Stromal cell of bone marrow (primary cell): ENCODE results near the gene PDZD2.
A peak's percentile ranks its signal among the peaks of the same experiment; 100 is the strongest.

Experiments used
- DNase-seq: peaks from one replicate; pipeline ENCODE4 v3.0.0-alpha.2; 2012; ENCODE audit warnings: low read depth

The PDZD2 gene

GRCh38 chr5:31824869-31825517 lies 186.1 kb downstream of the PDZD2 start:
- no peak for DNase-seq

GRCh38 chr5:31825518-31826068 lies 186.7 kb downstream of the PDZD2 start:
- peak; percentile 36 for DNase-seq

DNA sequence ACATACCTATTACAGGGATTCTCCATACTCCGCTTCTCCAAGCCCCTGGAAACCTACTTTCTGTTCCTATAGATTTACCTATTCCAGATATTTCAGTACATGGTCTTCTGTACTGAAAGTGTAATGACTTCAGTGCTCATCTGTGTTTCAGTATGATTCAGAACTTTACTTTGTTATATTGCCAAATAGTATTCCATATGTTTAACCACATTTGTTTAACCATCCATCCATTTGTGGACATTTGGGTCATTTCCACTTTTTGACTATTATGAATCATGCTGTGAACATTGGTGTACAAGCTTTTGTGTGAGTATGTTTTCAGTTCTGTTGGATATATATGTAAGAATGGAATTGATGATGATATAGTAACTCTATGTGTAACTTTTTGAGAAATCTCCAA lies 188.9 kb downstream of the PDZD2 start:
- DNase-seq = no peak

DNA sequence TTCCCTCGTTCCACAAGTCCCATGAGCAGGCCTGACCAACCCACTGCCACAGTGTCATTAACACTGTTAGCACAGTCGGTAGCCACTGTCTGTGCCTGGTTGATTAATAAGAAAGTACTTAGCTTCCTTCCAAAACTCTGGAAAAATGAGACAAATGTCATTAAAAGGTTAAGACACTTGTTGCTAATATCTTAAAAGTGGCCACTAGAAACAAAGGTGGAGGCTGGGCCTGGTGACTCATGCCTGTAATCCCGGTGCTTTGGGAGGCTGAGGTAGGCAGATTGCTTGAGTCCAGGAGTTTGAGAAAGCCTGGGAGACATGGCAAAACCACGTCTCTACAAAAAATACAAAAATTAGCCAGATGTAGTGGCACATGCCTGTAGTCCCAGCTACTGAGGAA lies 194.0 kb downstream of the PDZD2 start:
- no peak for DNase-seq

DNA sequence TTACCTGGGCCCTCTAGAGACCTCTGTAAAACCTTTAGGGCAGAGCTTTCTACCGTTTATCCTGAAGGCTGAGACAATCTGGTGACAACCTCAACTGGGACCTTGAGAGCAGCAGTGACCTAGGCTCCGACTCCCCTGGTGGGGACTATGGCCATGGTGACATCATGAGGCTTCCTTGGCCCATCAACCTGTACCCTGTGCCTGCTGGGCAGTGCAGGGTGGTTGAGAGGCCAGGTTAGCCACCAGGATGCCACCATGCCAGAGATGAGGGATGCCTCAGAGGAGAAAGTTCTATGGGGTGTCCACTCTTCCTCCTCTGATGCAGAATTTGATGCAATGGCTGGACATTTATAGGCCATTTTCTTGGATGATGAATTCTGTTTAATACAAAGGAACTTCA lies 194.8 kb downstream of the PDZD2 start:
- DNase-seq = no peak

- DNase-seq = no peak
Observed at GRCh38 chr5:31844622-31845345, 205.9 kb downstream of the PDZD2 start.

DNA sequence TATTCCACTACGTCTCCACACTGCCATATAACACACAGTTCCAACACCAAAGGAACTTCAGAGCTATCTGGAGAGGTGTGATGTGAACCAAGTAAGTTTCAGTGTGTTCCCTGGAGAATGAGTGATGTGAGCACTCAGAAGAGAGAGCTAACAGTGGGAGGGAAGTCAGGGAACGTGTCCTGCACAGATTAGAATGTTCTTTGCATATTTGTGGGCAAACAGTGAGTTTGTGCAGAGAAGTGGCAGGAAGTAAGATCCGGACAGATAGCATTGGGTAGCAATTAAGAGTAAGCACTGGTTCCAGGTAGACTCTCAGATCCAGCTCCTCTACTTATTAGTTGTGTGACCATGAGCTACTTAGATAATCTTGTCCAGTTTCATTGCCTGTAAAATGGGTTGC lies 206.4 kb downstream of the PDZD2 start:
- DNase-seq = no peak

DNA sequence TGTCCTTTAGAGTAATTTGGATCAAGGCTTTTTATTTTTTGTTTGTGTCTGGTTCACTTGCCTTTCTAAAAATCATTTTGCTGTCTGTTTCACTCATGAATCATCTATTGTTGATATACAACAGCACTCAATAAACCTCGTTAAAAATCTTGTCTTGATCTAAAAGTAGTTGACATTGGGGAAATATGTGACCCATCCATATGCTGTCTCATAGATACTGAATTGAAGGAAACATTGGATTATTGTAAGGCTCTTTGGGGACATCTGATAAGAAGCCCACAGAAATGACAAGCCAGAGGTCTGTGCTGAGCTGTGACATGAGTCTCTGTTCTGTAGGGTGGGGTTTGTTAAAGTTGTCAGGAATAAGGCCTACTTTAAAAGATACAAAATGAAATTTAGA lies 208.0 kb downstream of the PDZD2 start:
- DNase-seq = no peak

GRCh38 chr5:31847354-31847753 lies 208.4 kb downstream of the PDZD2 start:
- no peak for DNase-seq

DNA sequence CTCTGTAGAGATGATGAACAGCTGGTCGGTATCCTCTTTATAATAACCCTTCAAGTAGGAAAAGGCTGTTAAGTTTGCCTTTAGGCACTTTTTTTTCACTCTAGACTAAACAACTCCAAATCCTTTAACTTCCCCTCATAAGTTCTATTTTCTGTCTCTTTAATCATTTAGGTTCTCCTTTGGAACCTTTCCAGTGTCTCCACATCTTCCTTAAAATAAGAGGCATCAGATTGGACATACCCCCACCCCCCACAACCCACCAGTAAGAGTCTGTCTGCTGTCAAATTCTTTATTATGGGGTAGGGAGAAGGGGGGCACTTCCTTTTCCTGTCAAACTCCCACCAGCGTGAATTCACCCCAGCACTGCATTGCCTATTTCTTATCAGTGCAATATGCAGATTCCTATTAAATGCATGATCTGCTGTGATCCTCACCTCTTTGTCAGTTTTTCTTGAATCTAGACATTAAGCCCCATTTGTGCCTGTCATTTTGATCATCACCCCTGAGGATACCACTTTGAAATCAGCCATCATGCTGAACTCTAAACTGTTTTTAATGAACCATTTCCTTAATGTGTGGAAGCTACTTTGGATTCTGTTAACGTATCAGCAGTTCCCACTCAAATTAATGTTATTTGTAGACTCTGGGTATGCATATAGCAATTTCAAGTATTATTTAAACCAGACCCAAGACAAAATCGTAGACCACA lies 212.2 kb downstream of the PDZD2 start:
- DNase-seq = no peak

DNA sequence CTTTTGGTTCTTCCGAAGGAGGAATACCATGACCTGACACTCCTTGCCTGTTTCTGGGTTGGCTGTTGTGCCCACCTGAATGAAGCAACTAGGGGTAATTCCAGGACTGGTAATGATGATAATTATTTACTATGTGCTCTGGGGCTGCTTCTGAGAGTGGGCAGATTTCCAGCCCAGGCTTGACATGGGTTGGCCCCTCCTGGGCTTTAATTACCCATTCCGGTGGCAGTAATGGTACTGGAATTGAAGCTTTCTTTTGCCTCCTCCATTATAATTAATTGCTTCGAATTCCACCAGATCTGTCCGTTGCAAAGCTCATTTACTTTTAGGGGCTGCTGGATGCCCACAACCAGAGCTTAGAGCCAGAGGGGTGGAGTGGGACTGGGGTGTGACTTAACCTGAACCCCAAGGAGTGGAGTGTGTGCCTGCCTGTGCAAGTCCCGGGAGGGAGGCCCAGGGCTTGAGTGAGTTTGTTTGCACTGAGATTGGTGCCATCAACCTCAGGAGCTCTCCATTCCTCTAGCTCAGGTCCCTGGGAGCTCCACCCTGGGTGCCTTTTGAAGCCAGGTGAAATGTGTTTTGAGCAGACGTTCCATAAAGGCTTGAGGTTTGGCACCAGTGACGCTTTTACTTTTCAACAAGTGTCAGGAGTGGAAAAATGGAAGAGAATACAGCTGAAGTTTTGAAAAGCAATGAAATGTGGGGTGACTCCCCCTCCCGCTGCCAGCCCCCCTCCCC lies 214.6 kb downstream of the PDZD2 start:
- DNase-seq = no peak

GRCh38 chr5:31854181-31855133 lies 215.5 kb downstream of the PDZD2 start:
- DNase-seq = no peak

DNA sequence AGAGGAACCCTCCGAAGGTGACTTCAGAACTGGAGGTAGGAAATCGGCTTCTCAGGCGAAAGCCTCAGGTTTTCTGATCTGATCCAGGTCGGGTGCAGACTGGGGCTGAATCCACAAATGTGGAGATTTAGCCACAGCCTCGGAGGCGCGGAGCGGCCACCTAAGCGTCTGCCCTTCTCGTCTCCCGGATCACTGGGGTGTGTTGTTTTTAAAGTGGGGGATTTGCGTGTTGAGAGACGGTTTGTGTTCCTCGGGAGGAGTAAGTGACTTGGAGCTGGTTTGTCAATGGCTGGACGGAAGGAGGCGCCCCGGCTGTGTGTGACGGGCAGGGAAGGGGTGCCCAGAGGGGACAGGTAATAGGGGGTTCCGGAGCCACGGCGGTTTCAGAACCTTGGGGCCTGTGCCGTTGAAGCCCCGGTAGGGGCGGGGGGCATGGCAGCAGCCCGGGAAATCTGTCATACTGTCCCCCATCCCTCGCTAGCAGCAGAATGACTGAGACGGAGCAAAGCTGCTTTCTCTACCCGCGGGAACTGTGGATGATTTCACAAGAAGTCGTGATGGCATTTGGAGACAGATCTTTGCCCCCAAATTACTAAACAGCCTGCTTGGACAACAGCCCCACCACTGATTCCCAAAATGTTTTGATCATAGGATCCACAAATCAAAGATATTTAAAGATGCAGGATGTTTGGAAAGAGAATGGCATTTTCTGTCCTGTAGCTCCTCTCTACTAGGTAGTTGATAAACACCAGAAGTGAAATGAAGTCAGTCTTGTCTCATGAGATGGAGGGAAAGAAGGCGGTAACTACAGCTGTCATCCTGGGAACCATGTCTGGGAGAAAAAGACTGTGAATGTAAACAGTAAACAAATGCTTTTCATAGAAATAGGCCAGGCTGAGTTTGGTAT lies 216.5 kb downstream of the PDZD2 start:
- no peak for DNase-seq

- no peak for DNase-seq
Observed at GRCh38 chr5:31859096-31859495, 220.2 kb downstream of the PDZD2 start.

- no peak for DNase-seq
Observed at GRCh38 chr5:31860278-31860677, 221.3 kb downstream of the PDZD2 start.

DNA sequence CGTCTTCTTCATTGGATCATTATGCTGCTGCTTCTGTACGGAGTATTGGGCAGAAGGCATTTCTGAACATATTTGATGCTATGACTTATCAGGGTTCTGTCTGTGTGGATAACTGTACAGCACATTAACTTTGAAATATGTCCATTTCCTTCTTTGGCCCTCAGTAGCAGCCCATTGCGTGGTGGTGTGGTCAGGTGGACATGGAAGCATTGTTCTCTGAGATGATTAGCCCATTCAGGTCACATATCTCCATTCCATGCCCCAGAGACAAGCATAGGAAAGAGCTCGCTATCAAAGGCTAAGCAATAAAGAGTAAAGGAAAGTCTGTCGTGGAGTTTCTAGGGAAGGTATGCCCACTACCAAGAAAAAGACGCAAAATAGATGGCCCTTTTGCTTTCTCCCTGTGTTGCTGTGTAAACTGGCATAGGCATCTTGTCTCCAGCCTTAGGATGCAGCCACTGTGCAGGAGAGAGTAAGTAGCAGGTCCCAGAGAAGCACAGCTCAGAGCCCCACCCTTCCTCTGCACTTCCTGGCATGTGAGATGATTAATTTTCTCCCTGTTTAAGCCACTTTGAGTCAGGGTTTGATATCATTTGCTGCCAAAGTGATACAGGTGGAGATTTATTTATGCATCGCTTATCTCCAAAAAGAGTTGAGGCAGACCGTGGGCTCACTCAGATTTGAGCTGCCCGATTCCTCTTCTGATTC lies 221.9 kb downstream of the PDZD2 start:
- no peak for DNase-seq

DNA sequence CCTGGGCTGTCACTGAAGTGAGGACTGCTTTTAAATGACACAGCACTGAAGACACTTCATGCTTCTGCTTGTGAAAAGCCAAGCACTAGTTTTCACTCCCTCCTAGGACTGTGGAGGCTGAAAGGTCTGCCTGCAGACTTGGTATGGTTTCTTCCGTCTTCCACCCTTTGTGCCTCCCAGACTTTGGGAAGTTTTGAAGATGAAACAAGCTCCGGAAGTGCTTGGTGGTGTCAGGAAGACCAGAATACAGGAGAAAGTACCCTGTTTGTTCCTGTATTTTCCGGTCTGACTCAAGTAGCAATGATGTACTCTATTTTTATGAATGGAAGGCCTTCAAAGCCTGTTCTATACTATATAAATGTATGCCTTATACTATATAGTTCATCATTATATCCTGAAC lies 222.7 kb downstream of the PDZD2 start:
- DNase-seq = no peak

DNA sequence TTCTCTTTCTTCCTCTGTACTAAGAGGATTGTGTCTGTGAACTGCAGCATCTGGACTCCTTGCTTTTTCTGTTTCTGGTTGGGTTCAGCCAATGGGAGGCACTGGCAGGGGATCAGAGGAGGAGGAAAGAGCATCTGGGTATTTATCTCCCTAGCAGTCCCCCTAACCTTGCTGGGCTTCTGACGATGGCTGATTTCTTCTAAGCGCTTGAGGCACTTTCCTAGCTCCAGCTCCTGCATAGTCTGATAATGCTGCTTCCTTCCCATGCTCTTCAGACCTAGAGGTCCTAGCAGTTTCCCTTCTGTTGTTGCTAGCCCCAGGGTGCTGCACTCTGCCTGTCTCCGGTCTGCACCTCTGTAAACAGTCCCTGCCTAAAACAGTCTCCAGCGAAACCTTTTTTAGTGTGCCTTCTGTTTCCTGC lies 225.1 kb downstream of the PDZD2 start:
- DNase-seq = no peak

- DNase-seq = no peak
Observed at GRCh38 chr5:31866166-31866565, 227.2 kb downstream of the PDZD2 start.
